H1 (cell line): ENCODE results near the gene EN2. TPM values are rescaled to one million over a fixed set of nuclear protein-coding genes. Genes with fewer than 3 reads are reported as not detected.

Source experiments
- CTCF ChIA-PET: fragments of 300-600 bp; sonication (Branson Sonifier 250); formaldehyde crosslinking; loops from one replicate; lab custom pipeline; 2021; ENCODE audit not compliant: partially characterized antibody; lab: Charles Lee
- POLR2A ChIA-PET: fragments of 300-600 bp; sonication (Branson Sonifier 250); formaldehyde crosslinking; loops from one replicate; lab custom pipeline; 2021; ENCODE audit warnings: inconsistent platforms; ENCODE audit not compliant: partially characterized antibody; lab: Charles Lee
- DNase-seq, 2 experiments: peaks; one replicate each; pipeline versions ENCODE4 v3.0.0 to v3.0.0-alpha.2; 2010 to 2022; ENCODE audit warnings: low spot score in 2 of 2, low read depth in 1 of 2, mixed read lengths in 1 of 2
- FAIRE-seq: peaks from 2 replicates; lab custom pipeline; 2011; peaks lifted over from hg19 to GRCh38; lab: Jason Lieb, UNC
- H2AFZ ChIP-seq: 2 replicates; pipeline ENCODE4 v1.8.1; 2012; ENCODE audit warnings: low read length, inconsistent platforms
- H2AK5ac ChIP-seq: 2 replicates; pipeline ENCODE4 v1.6.1; 2013; ENCODE audit warnings: low read depth, low read length
- H2BK120ac ChIP-seq: replicated peaks from 2 replicates; pipeline ENCODE3; 2013; ENCODE audit warnings: low read depth, low read length, inconsistent platforms
- H2BK12ac ChIP-seq: 2 replicates; pipeline ENCODE4 v1.6.1; 2013; ENCODE audit warnings: low read depth, low read length
- H2BK15ac ChIP-seq: 2 replicates; pipeline ENCODE4 v1.6.1; 2013; ENCODE audit warnings: low read length
- H2BK20ac ChIP-seq: 2 replicates; pipeline ENCODE4 v1.6.1; 2013; ENCODE audit warnings: low read length
- H2BK5ac ChIP-seq: 2 replicates; pipeline ENCODE4 v1.6.1; 2013; ENCODE audit warnings: low read depth, low read length
- H3K14ac ChIP-seq: 2 replicates; pipeline ENCODE4 v1.6.1; 2013; ENCODE audit warnings: inconsistent platforms; ENCODE audit not compliant: insufficient read length
- H3K18ac ChIP-seq: 2 replicates; pipeline ENCODE4 v1.6.1; 2013; ENCODE audit warnings: low read length; ENCODE audit errors: extremely low read depth
- H3K23ac ChIP-seq: 2 replicates; pipeline ENCODE4 v1.6.1; 2013; ENCODE audit warnings: inconsistent platforms; ENCODE audit not compliant: insufficient read length
- H3K23me2 ChIP-seq: 2 replicates; pipeline ENCODE4 v1.6.1; 2013; ENCODE audit warnings: low read depth, low read length
- H3K27ac ChIP-seq: 2 replicates; pipeline ENCODE4 v1.6.1; 2011; ENCODE audit warnings: low read depth, low read length, inconsistent platforms
- H3K27me3 ChIP-seq, 4 experiments: replicated peaks in 1 of 4; 1 replicate in 1 of 4; 2 replicates in 3 of 4; pipeline versions ENCODE4 v1.6.1 to v1.8.1; 2011 to 2013; ENCODE audit warnings: low read length in 3 of 4, mild to moderate bottlenecking in 3 of 4, inconsistent platforms in 2 of 4, mixed read lengths in 2 of 4, moderate library complexity in 1 of 4; ENCODE audit not compliant: control insufficient read depth in 3 of 4, insufficient read depth in 3 of 4; ENCODE audit errors: extremely low read depth in 1 of 4
- H3K36me3 ChIP-seq, 4 experiments: 2 replicates each; pipeline versions ENCODE4 v1.6.1 to v1.8.1; 2011 to 2013; ENCODE audit warnings: mild to moderate bottlenecking in 4 of 4, low read length in 3 of 4, moderate library complexity in 2 of 4, control low read depth in 1 of 4, inconsistent platforms in 1 of 4; ENCODE audit not compliant: insufficient read depth in 4 of 4, control insufficient read depth in 2 of 4
- H3K4ac ChIP-seq: replicated peaks from 2 replicates; pipeline ENCODE3; 2013; ENCODE audit warnings: low read length, low read depth, mixed read lengths, inconsistent platforms; ENCODE audit not compliant: insufficient read length
- H3K4me1 ChIP-seq, 4 experiments: replicated peaks in 1 of 4; 1 replicate in 1 of 4; 2 replicates in 3 of 4; pipeline versions ENCODE4 v1.6.1 to v1.8.1; 2011 to 2013; ENCODE audit warnings: low read length in 3 of 4, inconsistent platforms in 2 of 4, mixed read lengths in 1 of 4; ENCODE audit not compliant: insufficient read depth in 4 of 4, control insufficient read depth in 3 of 4
- H3K4me2 ChIP-seq, 2 experiments: 2 replicates each; pipeline versions ENCODE4 v1.6.1 to v1.8.1; 2011 to 2013; ENCODE audit warnings: low read depth in 2 of 2, low read length in 2 of 2, control low read depth in 1 of 2, inconsistent platforms in 1 of 2, mild to moderate bottlenecking in 1 of 2; ENCODE audit not compliant: insufficient read depth in 1 of 2
- H3K4me3 ChIP-seq, 4 experiments: fragments of 200-600, 300-600 bp in 1 of 4; sonication (generic), shearing (Covaris generic), sonication (Bioruptor Twin) in 1 of 4; 2 replicates each; pipeline versions ENCODE4 v1.5.1 to v1.8.1; 2011 to 2016; ENCODE audit warnings: low read length in 4 of 4, low read depth in 3 of 4, control low read depth in 2 of 4, inconsistent platforms in 2 of 4, mild to moderate bottlenecking in 2 of 4, mixed read lengths in 1 of 4, moderate library complexity in 1 of 4; ENCODE audit not compliant: insufficient read depth in 2 of 4; ENCODE audit errors: extremely low read depth in 1 of 4
- H3K56ac ChIP-seq: replicated peaks from 2 replicates; pipeline ENCODE3; 2013; ENCODE audit warnings: low read depth, mild to moderate bottlenecking, mixed read lengths, low read length, inconsistent platforms; ENCODE audit not compliant: insufficient read length
- H3K79me1 ChIP-seq: 2 replicates; pipeline ENCODE4 v1.6.1; 2013; ENCODE audit warnings: low read depth, low read length, control low read depth
- H3K79me2 ChIP-seq, 2 experiments: 2 replicates each; pipeline versions ENCODE4 v1.6.1 to v1.8.1; 2012 to 2013; ENCODE audit warnings: low read length in 2 of 2, mild to moderate bottlenecking in 2 of 2, inconsistent platforms in 1 of 2; ENCODE audit not compliant: insufficient read depth in 2 of 2, control insufficient read depth in 1 of 2
- H3K9ac ChIP-seq, 4 experiments: replicated peaks in 1 of 4; 1 replicate in 1 of 4; 2 replicates in 3 of 4; pipeline versions ENCODE4 v1.6.1 to v1.8.1; 2011 to 2013; ENCODE audit warnings: low read depth in 3 of 4, low read length in 3 of 4, control low read depth in 2 of 4, mild to moderate bottlenecking in 2 of 4, moderate library complexity in 2 of 4, inconsistent platforms in 1 of 4; ENCODE audit errors: extremely low read depth in 1 of 4
- H3K9me3 ChIP-seq, 2 experiments: 2 replicates each; pipeline versions ENCODE4 v1.6.1 to v1.8.1; 2012 to 2013; ENCODE audit warnings: mild to moderate bottlenecking in 2 of 2, moderate library complexity in 2 of 2, control low read depth in 1 of 2, inconsistent platforms in 1 of 2, low read depth in 1 of 2, low read length in 1 of 2, mixed read lengths in 1 of 2; ENCODE audit not compliant: insufficient read depth in 2 of 2
- H4K20me1 ChIP-seq, 2 experiments: replicated peaks in 1 of 2; 2 replicates each; pipeline versions ENCODE3 to v1.8.1; 2011 to 2013; ENCODE audit warnings: inconsistent platforms in 2 of 2, low read length in 2 of 2, mild to moderate bottlenecking in 1 of 2; ENCODE audit not compliant: insufficient read depth in 2 of 2, control insufficient read depth in 1 of 2
- H4K5ac ChIP-seq: 2 replicates; pipeline ENCODE4 v1.6.1; 2013; ENCODE audit warnings: low read length, low read depth, mixed read lengths, inconsistent platforms; ENCODE audit not compliant: insufficient read length
- H4K8ac ChIP-seq: 2 replicates; pipeline ENCODE4 v1.8.0; 2013; ENCODE audit warnings: mild to moderate bottlenecking, moderate library complexity, low read length, inconsistent platforms; ENCODE audit not compliant: insufficient read depth; ENCODE audit errors: extremely low read depth
- H4K91ac ChIP-seq: replicated peaks from 2 replicates; pipeline ENCODE3; 2013; ENCODE audit warnings: low read length, mixed read lengths, inconsistent platforms; ENCODE audit not compliant: insufficient read length
- CBX8 ChIP-seq: fragments of 300-800, 300-1000 bp; sonication (generic); IDR thresholded peaks from 2 replicates; pipeline ENCODE4 v1.7.1; 2016; ENCODE audit warnings: low read depth, low read length, borderline replicate concordance
- EZH2 ChIP-seq: fragments of 200-600 bp; sonication (generic); IDR thresholded peaks from 2 replicates; pipeline ENCODE4 v1.7.1; 2012; ENCODE audit warnings: low read depth, mild to moderate bottlenecking, moderate library complexity, low read length, inconsistent platforms; ENCODE audit not compliant: severe bottlenecking
- RNF2 ChIP-seq: fragments of 200-900, 300-1000 bp; sonication (generic); IDR thresholded peaks from 2 replicates; pipeline ENCODE4 v1.7.1; 2016; ENCODE audit warnings: borderline replicate concordance, low read depth, mild to moderate bottlenecking, antibody characterized with exemption, low read length; ENCODE audit not compliant: poor library complexity, severe bottlenecking; ENCODE audit errors: missing control alignments
- SIN3A ChIP-seq, 2 experiments: IDR thresholded peaks in 1 of 2; conservative IDR thresholded peaks in 1 of 2; 2 replicates each; pipeline ENCODE4 v1.6.1; 2011 to 2012; ENCODE audit warnings: low read length in 2 of 2, improper control_type of control experiment in 1 of 2, low read depth in 1 of 2, mild to moderate bottlenecking in 1 of 2
- SUZ12 ChIP-seq: fragments of 200-600 bp; sonication (generic); IDR thresholded peaks from 2 replicates; pipeline ENCODE4 v1.6.1; 2012; ENCODE audit warnings: mild to moderate bottlenecking, inconsistent platforms, low read length, moderate library complexity, mixed read lengths
- WGBS, 2 experiments: shearing (Covaris generic) in 1 of 2; methylation state at CpG; one replicate each; pipeline versions ENCODE4 v1.1.6 to v1.1.7; 2013 to 2015; ENCODE audit warnings: low lambda C conversion rate in 2 of 2, mixed read lengths in 2 of 2, inconsistent platforms in 1 of 2, low coverage in 1 of 2, missing lambda C conversion rate in 1 of 2; ENCODE audit not compliant: insufficient replicate concordance in 2 of 2, insufficient coverage in 1 of 2, insufficient read length in 1 of 2; ENCODE audit errors: extremely low coverage in 1 of 2, missing lambda C conversion rate in 1 of 2; 5-methylcytosine and 5-hydroxymethylcytosine counted together
- polyA plus RNA-seq, 7 experiments: library from polyadenylated mRNA; depleted of rRNA in 3 of 7; stranded (reverse) in 5 of 7; unstranded in 2 of 7; fragments of >200 nt in 5 of 7; fragments of 200-250 nt in 2 of 7; gene quantifications; 1 replicate in 5 of 7; 2 replicates in 1 of 7; 4 replicates in 1 of 7; pipeline versions ENCODE4 v1.2.1 to v1.2.3, GENCODE V29; 2011 to 2013; ENCODE audit warnings: missing spikeins in 2 of 7, mixed read lengths in 2 of 7
- total RNA-seq: library from RNA; stranded (reverse); fragmentation: NEBNext Ultra II Directional; extraction: Animal tissue kit (Norgen Biotek cat#: 25700); gene quantifications from 2 replicates; pipeline ENCODE4 v1.2.1, GENCODE V29; 2021

Gene EN2
- total and polyA plus RNA-seq, 2 of the 8 experiments (the other 6 are each of a cell fraction or from before 2014, with no cell fraction given) = not detected

GRCh38 chr7:155449869-155450557 is 7.9 kb upstream of the EN2 start:
- Histone ChIP-seq H3K4me2 (peak overlapping the region; percentile 60 to 74), H4K91ac (no peak overlapping the region), H3K9ac (no peak overlapping the region), H2BK5ac (no peak overlapping the region), H3K14ac (no peak overlapping the region), H4K20me1 (peaks cover 22 to 27% of the 10 kb centered on the region in 2 experiments), H3K36me3 (no peaks in the 10 kb centered on the region; a peak in 1 of 8 replicates), H3K79me2 (no peaks in the 10 kb centered on the region), H3K4me3 (peak overlapping the region in 2 of 4 experiments; percentile 5 to 53; a peak in 3 of 8 replicates), H3K56ac (no peak overlapping the region), H3K9me3 (no peaks in the 10 kb centered on the region), H3K18ac (no peak overlapping the region; the same call in none of the 2 replicates), H2BK15ac (no peak overlapping the region), H2BK120ac (no peak overlapping the region), H3K4ac (no peak overlapping the region), H2AFZ (no peak overlapping the region), H3K27me3 (peaks cover 83 to 99% (median 95%) of the 10 kb centered on the region in 4 experiments), H4K8ac (no peak overlapping the region; the same call in 1 of the 2 replicates), H3K27ac (no peak overlapping the region), H2BK12ac (peak overlapping the region; percentile 27; the same call in 1 of the 2 replicates), H3K23ac (no peak overlapping the region), H2AK5ac (no peak overlapping the region), H3K23me2 (peaks cover 2% of the 10 kb centered on the region; the same call in 1 of the 2 replicates), H3K79me1 (no peaks in the 10 kb centered on the region; the same call in 1 of the 2 replicates), H4K5ac (no peak overlapping the region), H3K4me1 (peaks cover 0 to 21% (median 13%) of the 10 kb centered on the region in 4 experiments; a peak in 6 of 7 replicates), H2BK20ac (no peak overlapping the region)
- FAIRE-seq (no peak), DNase-seq (peak in 1 of 2 experiments; percentile 71)
- CTCF ChIA-PET = interaction anchor here (0.6 to 7.1 kb wide), 16 partner anchors 13 to 358 kb away, joined by 3 to 81 read pairs (median 4); no protein-coding TSS in a partner anchor
- WGBS, 2 experiments = 3% methylated on average over 47 of the region's 52 CpGs; no CpG with 5 or more reads in 1 of the 2 experiments
- POLR2A ChIA-PET = interaction anchor here (1.1 to 2.7 kb wide), 6 partner anchors 9 to 71 kb away, joined by 3 to 9 read pairs (median 5); no protein-coding TSS in a partner anchor
- TF ChIP-seq CBX8 (0 out of 2 replicates have a peak, but pooled peaks have one; percentile 59), SIN3A (conservative IDR thresholded peaks at IDR 0.05 in 1 of 2, IDR thresholded peaks at IDR 0.05 in 1 of 2; ENCODE audit: low read depth in 1 of 2, low read length in 2 of 2) (no peak), EZH2 (peak; percentile 21), SUZ12 (peak; percentile 9; the same call in 1 of the 2 replicates), RNF2 (peak; percentile 10)
